ENCODE data around the gene GLTPD2.

- TF ChIP-seq CTCF (conservative IDR thresholded peaks at IDR 0.05; ENCODE audit: low read length), result no peak
- no peak for TF ChIP-seq EZH2phosphoT487 (IDR thresholded peaks at IDR 0.05; ENCODE audit: borderline replicate concordance, low read depth, low read length)
Measured at GRCh38 chr17:4771519-4772234, 17.1 kb upstream of the GLTPD2 start, which contains the start of gene TM4SF5.

All from OCI-LY7 (cell line).